ENCODE data around the gene LRFN2. TPM values are rescaled to one million over a fixed set of nuclear protein-coding genes. Genes with fewer than 3 reads are reported as not detected.
A peak's percentile ranks its signal among the peaks of the same experiment; 100 is the strongest.

Gene LRFN2
- total RNA-seq, 1 experiment from 2014 or later, result not detected

GRCh38 chr6:40352006-40352405 is 235.2 kb downstream of the LRFN2 start:
- peak; percentile 63 for DNase-seq (ENCODE audit: low read depth)

GRCh38 chr6:40350747-40351217 is 236.4 kb downstream of the LRFN2 start:
- DNase-seq (ENCODE audit: low read depth), result no peak

GRCh38 chr6:40349901-40350746 is 237.0 kb downstream of the LRFN2 start:
- no peak for DNase-seq (ENCODE audit: low read depth)

GRCh38 chr6:40349123-40349900 is 237.9 kb downstream of the LRFN2 start:
- peak; percentile 85 for DNase-seq (ENCODE audit: low read depth)

GRCh38 chr6:40348591-40348990 is 238.6 kb downstream of the LRFN2 start:
- DNase-seq (ENCODE audit: low read depth), result no peak

GRCh38 chr6:40347571-40348011 is 239.6 kb downstream of the LRFN2 start:
- no peak for DNase-seq (ENCODE audit: low read depth)

- DNase-seq (ENCODE audit: low read depth), result no peak
Observed at GRCh38 chr6:40346246-40346645, 240.9 kb downstream of the LRFN2 start.

GRCh38 chr6:40344566-40345167 is 242.5 kb downstream of the LRFN2 start:
- DNase-seq (ENCODE audit: low read depth), result no peak

GRCh38 chr6:40343877-40344565 is 243.1 kb downstream of the LRFN2 start:
- no peak for DNase-seq (ENCODE audit: low read depth)

- no peak for DNase-seq (ENCODE audit: low read depth)
Observed at GRCh38 chr6:40343318-40343876, 243.8 kb downstream of the LRFN2 start.

GRCh38 chr6:40342723-40343122 is 244.4 kb downstream of the LRFN2 start:
- DNase-seq (ENCODE audit: low read depth), result no peak

GRCh38 chr6:40341726-40342125 is 245.4 kb downstream of the LRFN2 start:
- DNase-seq (ENCODE audit: low read depth), result no peak

Small RNAs within 50 kb of the gene (small RNA-seq; reads per million reads assigned to genes)
- gene RNU6-250P, result not detected

All from HT1080 (cell line).